Keratinocyte (primary cell): Measurements from ENCODE around the gene ABCG1. TPM values are rescaled to one million over a fixed set of nuclear protein-coding genes. Genes with fewer than 3 reads are reported as not detected.

Source experiments
- DNase-seq: peaks from one replicate; pipeline ENCODE4 v3.0.0-alpha.2; 2011; ENCODE audit warnings: low read depth, missing footprints, low spot score
- FAIRE-seq: peaks from 2 replicates; lab custom pipeline; 2011; peaks lifted over from hg19 to GRCh38; lab: Jason Lieb, UNC
- H2AFZ ChIP-seq: 2 replicates; pipeline ENCODE4 v1.6.0; 2012; ENCODE audit warnings: low read length, control low read depth, inconsistent platforms; ENCODE audit not compliant: control insufficient read depth
- H3K27ac ChIP-seq: 2 replicates; pipeline ENCODE4 v1.5.1; 2011; ENCODE audit warnings: low read length; ENCODE audit not compliant: control insufficient read depth, insufficient read depth
- H3K27me3 ChIP-seq: 3 replicates; pipeline ENCODE4 v1.6.0; 2011; ENCODE audit warnings: low read length; ENCODE audit not compliant: control insufficient read depth, insufficient read depth; ENCODE audit errors: extremely low read depth
- H3K36me3 ChIP-seq, 2 experiments: 2 replicates in 1 of 2; 3 replicates in 1 of 2; pipeline ENCODE4 v1.5.1; 2011; ENCODE audit warnings: low read length in 2 of 2, mild to moderate bottlenecking in 1 of 2; ENCODE audit not compliant: control insufficient read depth in 2 of 2, insufficient read depth in 2 of 2; ENCODE audit errors: extremely low read depth in 1 of 2
- H3K4me1 ChIP-seq: 3 replicates; pipeline ENCODE4 v1.5.1; 2011; ENCODE audit warnings: low read length; ENCODE audit not compliant: control insufficient read depth, insufficient read depth; ENCODE audit errors: extremely low read depth
- H3K4me2 ChIP-seq: 3 replicates; pipeline ENCODE4 v1.6.0; 2011; ENCODE audit warnings: low read depth, low read length; ENCODE audit not compliant: control insufficient read depth, insufficient read depth; ENCODE audit errors: extremely low read depth
- H3K4me3 ChIP-seq, 3 experiments: fragments of 200-600 bp in 1 of 3; sonication (generic) in 1 of 3; 2 replicates in 2 of 3; 3 replicates in 1 of 3; pipeline ENCODE4 v1.5.1; 2011 to 2016; ENCODE audit warnings: low read length in 3 of 3, mild to moderate bottlenecking in 3 of 3, control low read depth in 2 of 3, inconsistent platforms in 1 of 3, low read depth in 1 of 3, mixed read lengths in 1 of 3, mixed run types in 1 of 3, moderate library complexity in 1 of 3; ENCODE audit not compliant: control insufficient read depth in 2 of 3, insufficient read depth in 2 of 3; ENCODE audit errors: extremely low read depth in 1 of 3
- H3K79me2 ChIP-seq: 2 replicates; pipeline ENCODE4 v1.6.0; 2012; ENCODE audit warnings: low read length; ENCODE audit not compliant: control insufficient read depth, insufficient read depth
- H3K9ac ChIP-seq: 3 replicates; pipeline ENCODE4 v1.6.0; 2011; ENCODE audit warnings: low read length; ENCODE audit not compliant: control insufficient read depth, insufficient read depth; ENCODE audit errors: extremely low read depth
- H3K9me1 ChIP-seq: 3 replicates; pipeline ENCODE4 v1.6.0; 2011; ENCODE audit warnings: low read length; ENCODE audit not compliant: control insufficient read depth, insufficient read depth; ENCODE audit errors: extremely low read depth
- H3K9me3 ChIP-seq: 2 replicates; pipeline ENCODE4 v1.5.1; 2012; ENCODE audit warnings: low read depth, low read length; ENCODE audit not compliant: control insufficient read depth
- H4K20me1 ChIP-seq: 3 replicates; pipeline ENCODE4 v1.6.0; 2011; ENCODE audit warnings: low read length; ENCODE audit not compliant: control insufficient read depth, insufficient read depth; ENCODE audit errors: extremely low read depth
- CTCF ChIP-seq, 3 experiments: IDR thresholded peaks in 1 of 3; conservative IDR thresholded peaks in 1 of 3; optimal IDR thresholded peaks in 1 of 3; 2 replicates in 2 of 3; 3 replicates in 1 of 3; pipeline versions ENCODE3 to v1.5.1; 2011; ENCODE audit warnings: low read length in 3 of 3, mild to moderate bottlenecking in 3 of 3, moderate library complexity in 2 of 3, control low read depth in 1 of 3, inconsistent platforms in 1 of 3; ENCODE audit not compliant: insufficient read depth in 2 of 3; ENCODE audit errors: extremely low read depth in 1 of 3
- EZH2 ChIP-seq: IDR thresholded peaks from one replicate; pipeline ENCODE4 v1.6.1; 2012; ENCODE audit warnings: inconsistent platforms, mild to moderate bottlenecking, low read length, moderate library complexity
- dilution Hi-C: fragments of 300-500 bp; cut with MboI; formaldehyde crosslinking; loops from one replicate; pipeline ENCODE4 v1.7.0; 2020; ENCODE audit warnings: low sequenced_read_pairs; ENCODE audit not compliant: extremely low pct_ligation_motif_present
- polyA plus RNA-seq, 5 experiments: library from polyadenylated mRNA; depleted of rRNA in 3 of 5; stranded (reverse) in 3 of 5; stranded (forward) in 1 of 5; unstranded in 1 of 5; fragments of >200 nt; gene quantifications; 1 replicate in 1 of 5; 2 replicates in 3 of 5; 3 replicates in 1 of 5; pipeline versions ENCODE4 v1.2.1 to v1.2.3, GENCODE V29; 2011 to 2012; ENCODE audit warnings: missing spikeins in 2 of 5, low read depth in 1 of 5, low replicate concordance in 1 of 5

The ABCG1 gene
- polyA plus RNA-seq, 1 donor (not counting 4 experiments of a cell fraction or from before 2014, with no cell fraction given), result 3.3 TPM

- Histone ChIP-seq H3K27ac (no peak overlapping the region), H4K20me1 (no peaks in the 10 kb centered on the region)
- dilution Hi-C loops, result no loop called here
Observed at GRCh38 chr21:42298657-42299056, 79.7 kb downstream of the ABCG1 start.

DNA sequence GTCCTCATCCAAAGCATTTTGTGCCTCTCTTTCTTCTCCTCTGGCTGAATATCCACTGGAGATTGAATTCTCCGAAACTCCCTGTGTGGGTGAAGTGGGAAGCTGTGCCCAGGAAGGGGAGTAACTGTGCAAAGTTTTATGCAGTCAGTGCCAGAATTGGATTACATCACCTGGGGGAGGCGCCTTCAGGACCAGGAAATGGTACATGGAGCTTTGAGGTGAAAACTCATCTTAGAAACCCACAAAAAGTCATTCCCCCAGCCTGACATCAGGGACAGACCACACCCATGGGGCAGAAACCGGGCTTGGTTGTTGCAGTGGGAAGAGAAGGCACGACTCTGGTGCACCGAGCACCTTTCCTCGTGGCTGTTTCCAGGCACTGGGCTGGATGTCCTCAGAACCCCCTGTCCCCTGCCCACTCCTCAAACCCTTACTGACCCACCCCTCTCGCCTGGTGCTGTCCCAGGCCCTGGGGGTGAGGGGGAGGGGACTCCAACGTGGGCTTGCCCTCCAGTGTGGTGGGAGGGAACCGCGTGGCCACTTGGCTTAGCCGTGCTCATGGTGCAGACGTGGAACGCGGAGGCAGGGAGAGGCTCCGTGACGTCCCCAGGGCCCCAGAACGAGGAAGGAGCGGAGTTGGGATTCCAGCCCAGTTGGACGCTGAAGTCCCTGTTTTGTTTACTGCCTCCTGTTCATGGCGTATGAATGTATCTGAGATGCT is 80.5 kb downstream of the ABCG1 start:
- peaks cover 10% of the 10 kb centered on the region for H3K27me3 ChIP-seq
- H3K27ac ChIP-seq, result no peak overlapping the region
- no peaks in the 10 kb centered on the region for H4K20me1 ChIP-seq
- H3K79me2 ChIP-seq, result no peaks in the 10 kb centered on the region
- no peaks in the 10 kb centered on the region for H3K36me3 ChIP-seq
- DNase-seq (no peak), FAIRE-seq (no peak)
- H3K9me3 ChIP-seq, result no peaks in the 10 kb centered on the region
- H3K4me1 ChIP-seq, result no peaks in the 10 kb centered on the region
- no peak overlapping the region for H3K9ac ChIP-seq
- H3K4me3 ChIP-seq, result no peak overlapping the region
- no peak overlapping the region for H2AFZ ChIP-seq
- TF ChIP-seq EZH2, result no peak
- no peak for TF ChIP-seq CTCF (optimal IDR thresholded peaks at IDR 0.05 in 1 of 3, IDR thresholded peaks at IDR 0.05 in 1 of 3, conservative IDR thresholded peaks at IDR 0.05 in 1 of 3; ENCODE audit: extremely low read depth in 1 of 3, insufficient read depth in 2 of 3, low read length in 3 of 3)
- no peaks in the 10 kb centered on the region for H3K9me1 ChIP-seq
- H3K4me2 ChIP-seq, result no peak overlapping the region
- dilution Hi-C loops, result no loop called here

More at GRCh38 chr21:42298657-42299056, 79.7 kb downstream of the ABCG1 start:
- Histone ChIP-seq H3K79me2 (no peaks in the 10 kb centered on the region), H3K4me2 (no peak overlapping the region), H3K4me1 (no peaks in the 10 kb centered on the region), H3K9ac (no peak overlapping the region), H3K36me3 (no peaks in the 10 kb centered on the region), H2AFZ (no peak overlapping the region), H3K27me3 (peaks cover 10% of the 10 kb centered on the region), H3K4me3 (no peak overlapping the region), H3K9me1 (no peaks in the 10 kb centered on the region), H3K9me3 (peaks cover under 1% of the 10 kb centered on the region)
- FAIRE-seq (no peak), DNase-seq (no peak)
- TF ChIP-seq EZH2 (no peak), CTCF (optimal IDR thresholded peaks at IDR 0.05 in 1 of 3, IDR thresholded peaks at IDR 0.05 in 1 of 3, conservative IDR thresholded peaks at IDR 0.05 in 1 of 3; ENCODE audit: extremely low read depth in 1 of 3, insufficient read depth in 2 of 3, low read length in 3 of 3) (no peak)
